Measurements from ENCODE around the gene VSTM2B.

VSTM2B gene

DNA sequence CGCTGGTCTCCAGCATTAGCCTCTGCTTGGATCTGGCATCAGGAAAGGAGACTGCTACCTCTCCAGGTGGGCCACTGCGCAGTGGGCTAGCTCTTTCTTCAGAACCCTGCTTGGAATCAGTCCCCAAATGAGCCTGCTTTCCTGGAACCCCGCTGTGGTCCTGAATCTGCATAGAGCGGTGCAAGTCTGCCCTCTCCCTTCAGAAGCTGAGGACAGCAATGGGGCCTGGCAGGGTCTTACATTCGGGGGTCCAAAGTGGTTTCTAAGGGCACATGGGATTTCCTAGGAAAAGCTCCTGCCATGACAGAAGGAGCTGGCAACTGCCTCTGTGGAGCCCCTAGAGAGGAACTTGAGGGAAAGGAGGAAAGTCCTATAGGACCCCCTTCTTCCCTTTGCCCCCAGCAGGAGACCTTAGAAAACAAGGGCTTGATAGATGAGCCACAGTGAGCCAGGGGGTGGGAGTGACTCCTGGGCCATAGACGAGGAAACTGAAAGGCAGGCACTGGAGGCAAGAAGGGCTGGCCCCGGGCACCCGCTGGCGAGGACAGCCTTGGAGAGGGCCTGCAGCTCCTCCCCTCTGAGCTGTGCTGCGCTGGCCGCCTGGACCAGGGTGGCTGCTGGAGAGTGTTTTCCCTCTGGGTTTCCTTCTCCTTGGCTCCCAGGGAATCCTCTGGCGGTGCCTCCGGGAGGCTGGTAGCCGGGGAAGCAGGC is 1.4 kb upstream of the VSTM2B start:
- in situ Hi-C loops (cut with MboI; ENCODE audit: low pct_unique_long_range_greater_than_20kb, low sequenced_read_pairs, unreplicated experiment): no loop called here
- TF ChIP-seq, protein P1, sequence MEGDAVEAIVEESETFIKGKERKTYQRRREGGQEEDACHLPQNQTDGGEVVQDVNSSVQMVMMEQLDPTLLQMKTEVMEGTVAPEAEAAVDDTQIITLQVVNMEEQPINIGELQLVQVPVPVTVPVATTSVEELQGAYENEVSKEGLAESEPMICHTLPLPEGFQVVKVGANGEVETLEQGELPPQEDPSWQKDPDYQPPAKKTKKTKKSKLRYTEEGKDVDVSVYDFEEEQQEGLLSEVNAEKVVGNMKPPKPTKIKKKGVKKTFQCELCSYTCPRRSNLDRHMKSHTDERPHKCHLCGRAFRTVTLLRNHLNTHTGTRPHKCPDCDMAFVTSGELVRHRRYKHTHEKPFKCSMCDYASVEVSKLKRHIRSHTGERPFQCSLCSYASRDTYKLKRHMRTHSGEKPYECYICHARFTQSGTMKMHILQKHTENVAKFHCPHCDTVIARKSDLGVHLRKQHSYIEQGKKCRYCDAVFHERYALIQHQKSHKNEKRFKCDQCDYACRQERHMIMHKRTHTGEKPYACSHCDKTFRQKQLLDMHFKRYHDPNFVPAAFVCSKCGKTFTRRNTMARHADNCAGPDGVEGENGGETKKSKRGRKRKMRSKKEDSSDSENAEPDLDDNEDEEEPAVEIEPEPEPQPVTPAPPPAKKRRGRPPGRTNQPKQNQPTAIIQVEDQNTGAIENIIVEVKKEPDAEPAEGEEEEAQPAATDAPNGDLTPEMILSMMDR (IDR thresholded peaks at IDR 0.05; ENCODE audit: extremely low read depth, insufficient read depth, missing control alignments): no peak
- no peak for DNase-seq (ENCODE audit: low spot score)

DNA sequence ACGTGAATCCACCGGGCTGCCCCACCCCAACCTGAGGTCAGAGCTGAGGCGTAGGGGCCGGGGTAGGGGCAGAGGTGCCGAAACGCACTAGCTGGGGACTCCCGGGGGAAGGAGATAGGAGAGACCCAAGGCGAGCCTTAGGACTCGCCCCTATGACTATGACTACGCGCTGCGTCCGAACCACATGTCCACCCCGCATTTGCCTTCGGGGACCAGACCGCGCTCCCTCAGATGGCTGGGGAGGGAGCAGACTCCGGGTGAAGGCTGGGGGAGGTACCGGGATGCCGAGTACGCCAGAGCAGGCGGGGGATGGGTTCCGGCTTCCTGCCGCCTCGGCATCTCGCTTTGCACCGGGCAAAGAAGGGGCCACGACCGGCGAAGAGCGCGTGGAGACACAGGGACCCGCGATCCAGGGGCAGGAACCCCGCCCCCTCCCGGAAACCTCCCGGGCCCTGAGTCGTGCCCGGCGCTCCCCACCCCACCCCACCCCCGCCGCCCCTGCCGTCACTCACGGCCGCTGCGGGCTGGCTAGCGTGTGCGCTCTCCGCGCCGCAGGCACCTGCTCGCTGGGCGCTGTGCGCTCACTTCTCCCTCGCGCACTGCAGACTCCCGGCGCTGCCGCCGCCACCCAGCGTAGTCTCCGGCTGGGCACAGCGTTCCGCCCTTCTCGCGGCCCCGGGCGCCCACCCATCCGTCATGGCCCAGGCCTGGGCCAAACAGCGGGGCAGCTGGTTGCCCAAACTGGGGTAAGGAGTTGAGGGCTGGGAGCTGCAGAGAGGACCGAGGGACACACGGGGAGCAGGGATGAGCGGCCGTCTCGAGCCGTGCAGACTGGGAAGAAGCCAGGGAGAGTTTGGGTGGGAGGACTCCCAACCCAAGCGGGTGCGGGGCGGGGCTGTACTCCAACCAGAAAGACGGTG is 622 bp upstream of the VSTM2B start:
- TF ChIP-seq, protein P1 (IDR thresholded peaks at IDR 0.05; ENCODE audit: extremely low read depth, insufficient read depth, missing control alignments): no peak
- in situ Hi-C loops (cut with MboI; ENCODE audit: low pct_unique_long_range_greater_than_20kb, low sequenced_read_pairs, unreplicated experiment): no loop called here
- DNase-seq (ENCODE audit: low spot score): no peak

DNA sequence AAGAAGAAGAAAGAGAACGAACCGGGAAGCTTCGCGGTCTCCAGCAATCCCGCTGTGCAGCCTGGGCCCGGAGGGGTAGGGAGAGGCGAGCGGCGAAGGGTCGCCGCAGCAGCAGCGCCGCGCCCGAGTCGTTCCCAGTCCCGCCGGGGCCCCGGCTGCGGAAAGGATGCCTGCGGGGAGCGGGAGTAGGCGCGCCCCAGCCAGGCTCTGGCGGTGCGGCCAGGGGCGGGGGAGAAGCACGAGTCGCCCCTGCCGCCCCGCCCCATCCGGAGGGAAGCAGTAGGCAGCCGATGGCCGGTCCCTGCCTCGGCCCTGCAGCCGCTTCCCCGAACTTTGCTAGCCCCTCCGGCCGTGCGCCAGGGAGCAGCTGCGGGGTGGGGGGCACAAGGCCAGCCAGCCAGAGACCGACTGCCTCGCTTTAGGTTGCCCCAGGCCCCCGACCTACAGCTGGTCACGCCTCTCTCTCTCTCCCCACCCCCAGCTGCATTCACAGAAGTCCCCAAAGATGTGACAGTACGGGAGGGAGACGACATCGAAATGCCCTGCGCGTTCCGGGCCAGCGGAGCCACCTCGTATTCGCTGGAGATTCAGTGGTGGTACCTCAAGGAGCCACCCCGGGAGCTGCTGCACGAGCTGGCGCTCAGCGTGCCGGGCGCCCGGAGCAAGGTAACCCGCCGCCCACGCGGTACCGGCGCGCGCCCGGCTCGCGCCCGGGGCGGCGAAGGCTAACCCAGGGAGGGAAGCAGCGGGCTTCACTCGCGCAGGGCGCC is 1.1 kb downstream of the VSTM2B start:
- DNase-seq (ENCODE audit: low spot score): peak; percentile 62
- in situ Hi-C loops (cut with MboI; ENCODE audit: low pct_unique_long_range_greater_than_20kb, low sequenced_read_pairs, unreplicated experiment): no loop called here

DNA sequence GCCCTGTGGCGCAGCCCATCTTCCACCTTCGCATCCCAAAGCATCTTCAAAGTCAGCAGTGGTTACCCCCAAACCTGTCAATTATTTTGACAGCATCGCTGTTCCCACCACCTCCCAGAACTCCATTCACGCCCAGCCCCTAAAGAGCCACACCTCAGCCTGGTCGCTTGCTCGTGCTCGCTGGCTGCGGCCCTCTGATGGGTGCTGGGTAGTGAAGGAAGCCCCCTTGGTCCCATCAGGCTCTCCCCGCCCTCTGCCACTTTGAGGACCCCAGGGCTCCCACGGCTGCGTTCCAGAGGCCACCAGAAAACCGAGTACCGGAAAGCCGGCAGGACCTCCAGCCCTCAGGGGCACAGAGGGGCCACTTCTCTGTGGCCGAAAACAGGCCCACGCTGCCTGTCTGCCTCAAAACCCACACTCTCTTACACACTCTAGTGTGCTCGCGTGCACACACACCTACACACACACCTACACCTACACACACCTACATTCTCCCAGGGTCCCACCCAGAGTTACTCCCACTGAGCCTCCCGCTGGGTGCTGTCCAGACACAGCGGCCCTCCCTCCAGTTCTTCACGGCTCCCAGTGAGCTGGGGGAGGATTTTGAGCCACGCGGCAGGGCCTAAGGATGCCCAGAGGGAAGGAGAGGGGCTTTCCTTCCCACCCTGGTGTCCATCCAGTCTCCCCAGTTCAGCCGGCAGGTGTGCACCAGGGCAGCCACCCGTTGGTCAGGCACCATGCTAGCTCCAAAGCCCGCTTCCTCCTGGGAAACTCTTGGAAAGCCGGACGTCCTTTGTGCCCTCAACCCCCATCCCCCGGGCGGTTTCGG is 1.9 kb downstream of the VSTM2B start:
- no peak for DNase-seq (ENCODE audit: low spot score)
- TF ChIP-seq, protein P1 (IDR thresholded peaks at IDR 0.05; ENCODE audit: extremely low read depth, insufficient read depth, missing control alignments): no peak
- in situ Hi-C loops (cut with MboI; ENCODE audit: low pct_unique_long_range_greater_than_20kb, low sequenced_read_pairs, unreplicated experiment): no loop called here

More for the DNA sequence above, 1.1 kb downstream of the VSTM2B start:
- TF ChIP-seq, protein P1 (IDR thresholded peaks at IDR 0.05; ENCODE audit: extremely low read depth, insufficient read depth, missing control alignments): no peak

DNA sequence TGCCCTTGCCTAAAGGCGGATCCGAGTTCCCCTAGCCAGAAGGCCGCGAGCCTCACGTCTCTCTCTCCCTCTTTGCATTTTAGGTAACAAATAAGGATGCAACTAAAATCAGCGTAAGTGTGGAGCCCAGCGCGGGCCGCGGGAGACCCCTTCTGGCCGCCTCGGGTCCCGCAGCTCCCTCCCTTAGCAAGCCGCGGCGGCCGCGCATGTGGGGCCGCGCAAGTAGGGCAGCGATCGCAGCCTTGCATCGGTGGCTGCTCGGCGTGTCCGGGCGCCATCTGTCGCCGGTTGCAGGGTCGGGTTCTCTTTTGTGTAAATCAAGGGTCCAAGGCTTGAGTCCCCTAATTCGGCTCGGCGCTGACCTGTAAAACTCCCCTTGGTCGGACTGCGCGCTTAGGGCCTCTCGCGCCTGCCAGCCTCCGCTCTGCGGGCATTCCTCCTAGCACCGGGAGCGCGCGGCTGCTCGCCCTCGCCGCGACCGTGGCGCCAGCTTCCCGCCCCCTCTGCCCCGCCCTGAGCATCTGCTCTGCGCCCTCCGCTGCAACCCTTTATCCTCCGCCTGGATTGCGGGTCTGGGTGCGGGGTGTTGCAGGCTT is 2.7 kb downstream of the VSTM2B start:
- peak; percentile 92 for DNase-seq (ENCODE audit: low spot score)
- in situ Hi-C loops (cut with MboI; ENCODE audit: low pct_unique_long_range_greater_than_20kb, low sequenced_read_pairs, unreplicated experiment): no loop called here
- TF ChIP-seq, protein P1 (IDR thresholded peaks at IDR 0.05; ENCODE audit: extremely low read depth, insufficient read depth, missing control alignments): peak; percentile 73
